NCI-H1092 (cell line): Measurements from ENCODE around the gene NEO1.
A peak's percentile ranks its signal among the peaks of the same experiment; 100 is the strongest.

Experiments used
- DNase-seq: peaks from one replicate; lab custom pipeline; 2025; lab: John Stamatoyannopoulos, UW

The NEO1 gene

DNA sequence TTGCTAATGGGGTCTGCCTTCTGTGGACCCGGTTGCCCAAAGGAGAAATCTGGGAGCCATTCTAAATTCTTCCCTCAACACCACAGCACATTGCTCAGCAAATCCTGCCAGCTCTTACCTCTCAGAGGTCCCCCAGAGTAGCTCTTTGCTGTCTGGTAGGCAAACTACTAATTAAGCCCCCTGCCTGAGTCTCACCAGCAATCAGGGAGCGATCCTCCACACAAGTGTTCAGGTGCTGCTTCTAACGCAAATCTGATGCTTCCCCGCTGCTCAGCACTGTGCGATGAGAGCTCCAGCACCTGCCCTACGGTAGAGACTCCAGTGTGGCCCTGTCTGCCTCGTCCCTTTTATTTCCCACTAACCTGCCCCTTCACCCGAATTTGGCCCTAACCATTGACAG lies 256.0 kb downstream of the NEO1 start:
- DNase-seq = no peak

DNA sequence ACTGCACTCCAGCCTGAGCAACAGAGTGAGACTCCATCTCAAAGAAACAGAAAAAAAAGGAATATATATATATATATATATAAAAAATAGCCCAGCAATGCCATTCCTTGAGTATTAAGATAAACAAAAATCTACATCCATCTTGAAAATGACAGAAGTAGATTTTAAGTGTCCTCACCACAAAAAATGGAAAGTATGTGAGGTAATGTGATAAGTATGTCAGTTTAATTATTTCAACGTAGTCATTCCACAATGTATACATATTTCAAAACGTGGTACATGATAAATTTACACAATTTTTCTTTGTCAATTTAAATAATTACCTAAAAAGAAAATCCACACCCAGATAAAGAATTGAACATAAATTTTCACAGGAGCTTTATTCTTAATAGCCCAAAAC lies 261.6 kb downstream of the NEO1 start:
- DNase-seq = no peak

DNA sequence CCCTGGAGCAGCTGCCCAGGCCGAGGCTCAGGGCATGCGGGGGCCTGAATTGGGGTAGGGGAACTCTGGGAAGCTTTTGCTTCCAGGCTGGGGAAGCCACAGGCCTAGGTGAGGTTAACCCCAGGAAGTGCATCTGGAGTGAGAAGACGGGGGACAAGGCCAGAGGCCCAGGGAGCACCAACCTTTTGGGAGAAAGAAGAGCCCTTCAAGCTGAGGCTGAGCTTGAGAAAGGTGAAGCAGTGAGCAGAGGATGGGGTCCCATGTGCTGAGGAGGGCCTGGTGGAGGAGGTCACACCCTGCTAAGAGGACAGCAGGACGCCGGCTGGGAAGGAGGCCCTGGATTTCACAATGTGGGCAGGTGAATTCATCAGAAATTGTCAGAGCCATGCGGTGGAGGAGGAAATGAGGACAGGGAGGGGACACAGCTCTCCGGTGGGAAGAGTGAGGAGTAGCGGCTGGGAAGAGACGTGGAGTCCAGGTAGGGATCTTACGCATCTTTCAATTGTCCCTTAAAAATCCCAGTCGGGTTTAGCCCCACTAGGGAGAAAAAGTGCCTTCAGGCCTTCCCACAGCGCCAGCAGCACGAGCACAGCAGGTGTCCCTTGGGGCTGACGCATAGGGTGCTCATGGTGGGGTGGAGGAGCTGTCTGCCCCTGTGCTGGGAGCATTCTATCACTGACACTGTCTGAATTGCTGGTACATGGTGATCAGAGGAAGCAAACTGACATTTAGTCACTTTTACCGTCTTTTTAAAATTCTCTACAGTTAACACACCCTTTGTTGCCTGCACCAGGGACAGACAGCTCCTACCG lies 265.6 kb downstream of the NEO1 start:
- no peak for DNase-seq

DNA sequence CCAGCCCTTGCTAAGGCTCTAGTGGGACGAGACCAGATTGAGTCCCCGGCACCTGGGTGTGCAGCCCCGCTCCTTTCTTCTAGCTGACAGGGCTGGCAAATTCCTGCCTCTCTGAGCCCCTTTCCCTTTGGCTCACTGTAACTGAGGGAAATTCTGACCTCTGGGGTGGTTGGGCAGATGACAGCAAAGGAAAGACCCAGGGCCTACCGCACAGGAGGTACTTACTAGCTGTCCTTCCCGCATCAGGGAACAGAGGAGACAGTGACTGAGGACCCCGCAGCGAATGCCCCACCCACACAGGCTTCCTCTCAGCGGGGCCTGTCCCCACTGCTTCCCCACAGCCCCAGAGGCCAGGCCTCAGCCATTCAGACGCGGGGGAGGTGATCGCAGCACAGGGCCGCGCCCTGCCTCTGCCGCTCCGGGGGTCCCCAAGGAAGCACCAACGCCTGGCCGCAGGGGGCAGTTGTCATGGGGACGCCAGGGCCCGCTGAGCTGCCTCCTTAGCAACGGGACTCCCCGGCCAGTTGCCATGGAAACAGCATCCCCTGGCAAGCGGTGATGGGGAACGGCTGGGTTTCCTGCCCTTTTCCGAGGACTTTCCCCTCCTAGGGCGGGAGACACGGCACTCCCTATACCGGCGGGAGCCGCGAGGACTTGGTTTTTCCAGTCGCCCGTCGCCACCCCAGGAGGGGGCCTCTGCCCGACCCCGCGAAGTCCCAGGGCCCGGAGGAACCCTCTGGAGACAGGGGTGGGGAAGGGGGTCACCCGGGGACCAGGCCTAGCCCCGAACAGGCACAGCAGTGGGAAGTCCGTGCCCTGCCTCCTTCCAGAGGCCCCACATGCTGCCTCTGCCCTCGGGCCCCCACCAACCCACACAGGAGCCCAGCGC lies 266.4 kb downstream of the NEO1 start:
- DNase-seq = peak; percentile 25

DNA sequence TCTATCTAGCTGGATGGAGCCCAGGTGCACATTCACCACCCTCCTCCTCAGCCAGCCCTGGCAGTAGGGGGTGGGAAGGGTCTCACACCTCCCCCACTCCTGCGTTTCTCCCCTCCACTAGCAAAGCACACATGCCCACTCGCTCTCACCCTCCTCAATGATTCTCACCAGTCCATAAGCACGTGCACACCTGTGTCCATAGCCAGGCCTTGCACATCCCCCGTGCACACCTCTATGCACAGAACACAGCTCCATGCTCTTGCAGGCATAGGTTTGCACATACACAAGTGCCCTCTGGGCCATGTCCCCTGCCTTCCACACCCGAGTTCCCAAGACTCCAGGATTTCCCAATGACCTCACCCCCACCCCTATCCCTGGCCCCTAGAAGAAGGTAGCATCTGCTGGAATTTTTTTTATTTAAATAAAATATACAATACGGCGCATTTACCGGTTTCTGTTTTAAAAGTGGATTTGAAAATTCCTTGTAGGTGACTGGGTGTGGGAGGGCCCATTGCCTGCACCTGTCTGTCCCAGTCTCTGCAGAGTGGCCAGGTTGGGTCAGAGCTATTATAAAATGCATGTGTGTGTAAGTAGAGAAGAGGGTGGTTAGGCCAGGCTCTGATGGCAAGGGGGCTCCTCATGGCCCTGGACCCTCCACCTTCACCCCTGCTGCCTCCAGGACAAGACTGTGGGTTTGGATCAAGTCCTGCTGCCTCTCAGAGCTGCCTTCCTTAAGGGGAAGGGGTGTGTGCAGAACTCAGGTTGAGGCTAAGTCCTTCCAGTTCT lies 267.4 kb downstream of the NEO1 start:
- no peak for DNase-seq

DNA sequence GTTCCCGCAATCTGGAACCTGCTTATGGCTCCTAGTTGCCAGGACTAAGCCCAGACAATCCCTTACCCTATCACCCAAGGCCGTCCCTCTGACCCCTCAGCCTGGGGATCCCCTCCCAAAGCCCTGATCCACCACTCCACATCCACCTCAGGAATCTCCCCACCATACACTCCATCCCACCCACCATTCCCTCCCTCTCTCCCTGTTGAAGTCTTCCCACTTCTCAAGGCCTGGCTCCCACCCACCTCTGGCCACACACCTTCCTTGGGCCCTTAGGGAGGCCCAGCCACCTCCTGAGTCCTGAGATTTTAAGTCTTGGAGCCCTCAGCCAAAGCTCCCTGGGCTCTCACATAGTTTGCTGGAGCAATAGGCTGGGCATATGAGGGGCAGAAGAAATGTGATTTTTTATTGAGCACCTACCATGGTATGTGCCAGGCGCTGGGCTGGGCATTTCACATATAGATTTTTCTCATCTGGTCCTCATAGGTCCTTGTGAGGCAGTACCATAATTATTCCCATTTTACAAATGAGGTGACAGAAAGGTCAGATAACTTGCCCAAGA lies 268.4 kb downstream of the NEO1 start:
- DNase-seq = no peak

DNA sequence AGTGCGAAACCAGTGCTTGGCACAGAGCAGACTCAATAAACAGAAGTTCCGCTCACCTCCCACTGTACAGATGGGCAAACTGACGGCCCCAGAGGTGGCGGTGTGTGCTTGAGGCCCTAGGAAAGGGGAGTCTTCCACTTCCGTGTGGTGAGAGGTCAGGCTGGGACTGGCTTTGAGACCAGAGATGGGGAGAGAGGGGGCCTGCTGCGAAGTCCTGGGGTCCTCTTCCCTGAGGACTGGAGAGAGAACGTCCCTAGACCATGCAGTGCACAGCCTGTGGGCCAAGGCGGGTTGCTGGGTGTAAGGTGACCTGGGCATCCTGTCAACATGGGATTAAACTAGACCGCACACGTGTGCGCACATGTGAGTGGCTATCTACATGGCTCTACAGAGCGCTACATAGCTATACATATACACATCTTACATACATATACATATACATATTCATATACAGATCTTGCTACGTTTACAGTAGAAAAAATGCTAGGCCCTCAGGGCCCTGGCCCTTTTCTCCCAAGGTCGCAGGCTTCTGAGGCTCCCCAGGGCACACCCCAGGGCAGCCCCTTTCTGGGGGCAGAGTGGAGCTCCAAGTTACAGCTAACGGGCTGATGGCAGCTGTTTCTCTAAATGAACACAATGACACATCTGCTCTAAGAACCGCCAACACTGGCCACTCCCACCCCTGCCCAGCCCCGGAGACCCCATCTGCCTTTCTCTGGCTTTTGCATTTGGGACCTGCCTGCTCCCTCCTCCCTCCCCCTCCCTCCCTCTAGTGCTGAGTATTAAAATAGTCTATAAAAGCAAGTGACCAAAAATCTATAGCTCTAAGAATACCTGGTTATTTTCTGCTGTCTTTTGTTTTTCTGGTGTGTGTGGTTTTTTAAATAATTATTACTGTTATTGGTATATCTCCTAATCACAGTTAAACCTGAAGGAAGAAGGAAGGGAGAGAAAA lies 269.5 kb downstream of the NEO1 start:
- DNase-seq = no peak

DNA sequence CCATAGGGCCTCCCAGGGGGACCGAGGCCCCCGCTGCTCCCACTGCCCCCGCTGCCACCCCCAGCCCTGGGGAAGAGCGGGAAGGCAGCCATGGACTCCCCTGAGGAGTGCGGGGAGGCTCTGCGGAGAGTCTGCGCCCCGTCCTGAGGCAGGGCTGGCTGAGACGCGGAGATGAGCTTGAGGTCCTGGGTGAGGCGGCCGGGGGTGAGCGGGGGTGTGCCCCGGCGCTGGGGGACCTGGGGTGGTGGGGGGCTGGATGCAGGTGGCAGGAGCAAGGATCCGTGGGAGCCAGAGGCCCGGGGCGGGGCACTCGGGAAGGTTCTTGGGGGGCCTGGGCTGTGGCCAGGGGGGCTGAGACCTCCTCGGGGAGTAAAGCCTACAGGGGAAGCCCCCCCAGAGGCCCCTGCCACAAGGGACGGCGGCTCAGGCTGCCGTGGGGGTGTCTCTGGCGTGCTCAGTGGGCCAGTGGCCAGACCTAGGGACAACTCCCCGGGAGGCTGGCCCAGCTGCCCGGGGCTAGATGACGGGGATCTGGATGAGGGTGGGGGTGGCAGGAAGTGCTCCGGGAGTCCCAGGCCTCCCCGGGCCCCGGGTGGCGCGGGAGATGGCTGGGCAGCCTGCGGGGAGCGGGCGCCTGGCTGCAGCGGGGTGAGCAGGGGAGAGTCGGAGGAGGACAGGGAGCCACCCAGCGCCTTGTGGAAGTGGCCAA lies 270.6 kb downstream of the NEO1 start:
- DNase-seq = no peak

DNA sequence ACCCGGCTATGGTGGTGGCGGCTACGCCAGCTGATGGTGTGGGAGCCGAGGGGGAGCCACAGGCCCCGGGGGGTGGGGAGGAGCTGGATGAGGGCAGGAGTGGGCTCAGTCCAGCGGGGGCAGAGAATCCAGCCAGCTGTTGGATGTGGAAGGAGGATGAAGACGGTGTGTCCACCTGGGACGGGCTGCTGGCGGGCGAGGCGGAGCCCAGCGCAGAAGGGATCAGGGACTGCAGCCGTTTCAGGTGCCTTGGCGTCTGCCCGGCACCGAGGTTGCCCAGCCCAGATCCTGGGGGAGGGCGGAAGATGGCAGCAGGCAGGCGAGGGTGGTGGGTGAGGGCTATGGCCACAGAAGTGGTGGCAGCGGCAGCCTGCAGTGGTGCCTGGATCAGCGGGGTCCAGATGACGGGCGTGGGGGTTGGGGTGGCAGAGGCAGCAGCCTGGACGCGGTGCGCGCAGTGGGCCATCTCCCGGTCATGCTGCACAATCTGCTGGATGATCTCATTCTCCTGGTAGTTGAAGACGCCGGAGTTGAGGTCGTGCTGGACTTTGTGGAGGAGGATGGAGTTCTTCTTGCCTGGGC lies 271.2 kb downstream of the NEO1 start:
- DNase-seq = no peak

DNA sequence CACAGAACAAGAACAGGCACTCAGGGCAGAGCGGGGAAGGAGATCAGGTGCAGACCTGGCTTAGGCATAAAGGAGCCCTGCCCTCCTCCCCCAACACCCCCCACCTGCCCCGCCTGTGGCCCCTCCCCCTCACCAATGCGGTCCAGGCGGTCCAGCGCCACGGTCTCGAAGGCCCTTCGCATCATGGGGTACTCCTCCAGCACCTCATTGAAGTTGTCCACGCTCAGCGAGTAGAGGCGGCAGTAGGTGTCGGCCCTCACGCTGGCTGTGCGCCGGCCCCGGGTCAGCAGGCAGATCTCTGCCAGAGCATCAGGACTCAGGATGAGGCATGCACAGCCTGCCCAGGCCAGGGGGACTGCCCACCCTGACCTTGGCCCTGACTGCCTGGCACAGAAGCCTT lies 271.7 kb downstream of the NEO1 start:
- no peak for DNase-seq

DNA sequence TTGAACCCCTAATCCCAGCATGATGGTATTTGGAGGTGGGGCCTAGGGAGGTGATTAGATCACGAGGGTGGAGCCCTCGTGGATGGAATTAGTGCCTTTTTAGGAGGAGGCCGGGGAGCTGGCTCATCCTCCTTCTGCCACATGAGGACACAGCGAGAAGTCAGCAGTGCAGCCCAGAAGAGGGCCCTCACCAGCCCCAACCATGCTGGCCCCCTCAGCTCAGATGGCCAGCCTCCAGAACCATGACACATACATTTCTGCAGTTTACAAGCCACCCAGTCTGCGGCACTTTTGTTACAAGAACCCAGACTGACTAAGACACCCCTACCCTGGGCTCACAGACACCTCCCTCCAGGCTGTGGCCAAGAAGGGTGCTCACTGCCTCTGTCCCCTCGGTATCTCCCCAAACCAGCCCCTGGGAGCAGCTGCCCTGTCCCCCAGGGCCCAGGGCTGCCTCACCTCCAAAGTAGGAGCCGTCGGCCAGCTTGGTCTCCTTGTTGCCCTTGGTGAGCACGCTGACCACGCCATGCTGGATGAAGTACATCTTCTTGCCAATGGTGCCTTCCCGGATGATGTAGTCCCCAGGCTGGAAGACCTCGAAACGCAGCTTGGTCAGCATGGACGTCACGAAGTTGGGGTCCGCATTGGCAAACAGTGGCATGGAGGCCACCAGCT lies 272.4 kb downstream of the NEO1 start:
- DNase-seq = no peak

DNA sequence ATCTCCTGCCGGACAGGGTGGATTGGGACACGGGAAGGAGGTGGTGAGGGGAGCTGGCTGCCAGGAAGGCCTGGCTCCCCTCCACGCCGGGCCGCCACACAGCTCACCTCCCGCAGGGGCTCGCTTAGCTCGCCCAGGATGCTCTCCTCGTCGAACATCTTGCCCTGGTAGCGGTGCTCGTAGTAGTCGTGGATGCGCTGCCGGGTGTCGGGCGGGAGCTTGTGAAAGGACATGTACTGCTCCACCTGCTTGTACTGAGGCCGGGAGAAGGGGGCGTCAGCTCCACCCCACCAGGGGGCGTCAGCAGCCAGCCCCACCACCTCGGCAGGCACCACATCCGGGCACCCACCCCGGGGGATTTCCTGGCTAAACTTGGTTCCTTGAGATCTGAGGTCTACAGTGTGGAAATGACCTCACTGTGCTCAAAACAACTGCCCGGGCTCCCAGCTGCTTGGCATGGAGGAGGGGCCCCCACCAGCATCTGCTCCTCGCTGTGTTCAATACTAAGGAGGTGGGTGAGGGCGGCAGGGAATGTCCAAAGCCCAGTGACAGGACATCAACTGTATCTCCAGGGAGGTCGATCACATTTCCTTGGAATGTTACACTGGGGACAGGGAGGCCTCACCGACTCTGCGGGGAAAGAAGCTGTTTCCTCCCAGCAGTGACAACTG lies 273.1 kb downstream of the NEO1 start:
- DNase-seq = no peak

DNA sequence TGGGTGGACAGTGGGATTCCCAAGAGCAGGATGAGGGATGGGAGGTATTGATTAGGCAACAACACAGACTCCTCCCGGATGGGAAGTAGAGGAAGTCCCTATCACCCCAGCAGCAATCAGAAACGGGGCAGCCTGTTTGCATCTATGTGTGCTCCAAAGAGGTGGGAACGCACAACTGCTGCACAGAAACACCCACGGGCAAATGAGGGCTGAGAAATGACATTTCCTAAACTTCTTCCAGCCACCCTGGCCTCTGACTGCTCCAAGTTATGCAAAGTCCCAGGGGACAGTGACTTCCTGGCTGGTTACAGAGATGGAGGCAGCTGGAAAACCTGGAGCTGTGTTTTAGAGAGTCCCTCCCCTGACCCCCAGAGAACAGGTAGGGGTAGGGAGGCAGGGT lies 273.9 kb downstream of the NEO1 start:
- DNase-seq = no peak

DNA sequence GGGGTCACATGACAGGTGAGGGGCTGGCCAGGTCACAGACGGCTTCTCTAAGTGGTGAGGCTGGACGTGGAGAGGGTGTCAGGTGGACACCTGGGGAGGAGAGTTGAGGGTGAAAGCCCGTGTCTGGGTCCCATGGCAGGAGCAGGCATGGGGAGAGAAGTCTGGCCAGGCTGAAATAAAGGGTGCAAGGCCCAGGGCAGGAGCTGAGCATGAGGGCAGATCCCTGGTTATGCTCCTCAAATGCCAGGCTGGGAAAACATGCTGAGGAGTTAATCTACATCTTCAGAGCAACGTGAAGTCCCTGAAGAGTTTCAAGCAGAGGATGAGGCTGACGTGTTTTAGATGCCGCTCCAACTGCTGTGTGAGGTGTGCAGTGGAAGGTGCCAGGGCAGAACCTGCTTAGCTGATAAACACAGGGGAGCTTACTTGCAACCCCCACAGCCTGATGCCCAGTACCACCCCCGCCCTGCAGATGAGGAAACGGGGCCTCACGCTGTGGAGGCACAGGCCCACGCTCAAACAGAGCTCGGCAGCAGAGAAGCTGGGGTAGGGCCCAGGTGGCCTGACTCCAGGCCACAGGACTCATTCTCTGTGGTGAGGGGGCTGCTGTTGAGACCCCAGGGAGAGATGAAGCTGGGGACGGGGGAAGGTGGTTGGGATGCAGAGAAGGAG lies 276.0 kb downstream of the NEO1 start:
- DNase-seq = no peak

DNA sequence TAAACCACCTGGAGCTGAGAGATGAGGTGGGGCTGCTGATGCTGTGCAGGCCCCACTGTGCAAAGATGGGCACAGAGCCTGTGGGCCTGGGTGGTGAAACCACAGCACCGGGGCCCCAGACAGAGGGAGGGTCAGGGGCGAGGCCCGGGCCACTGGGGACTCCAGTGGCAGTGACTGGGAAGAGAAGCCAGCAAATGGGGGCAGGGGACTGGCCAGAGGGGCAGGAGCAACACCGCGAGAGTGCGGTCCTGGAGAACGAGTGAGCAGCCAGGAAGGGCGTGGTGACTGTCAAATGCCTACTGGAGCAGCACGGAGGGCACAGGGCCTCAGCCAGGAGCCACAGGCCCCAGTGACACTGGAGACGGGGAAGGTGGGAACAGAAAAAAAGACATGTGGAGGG lies 276.7 kb downstream of the NEO1 start:
- DNase-seq = no peak

DNA sequence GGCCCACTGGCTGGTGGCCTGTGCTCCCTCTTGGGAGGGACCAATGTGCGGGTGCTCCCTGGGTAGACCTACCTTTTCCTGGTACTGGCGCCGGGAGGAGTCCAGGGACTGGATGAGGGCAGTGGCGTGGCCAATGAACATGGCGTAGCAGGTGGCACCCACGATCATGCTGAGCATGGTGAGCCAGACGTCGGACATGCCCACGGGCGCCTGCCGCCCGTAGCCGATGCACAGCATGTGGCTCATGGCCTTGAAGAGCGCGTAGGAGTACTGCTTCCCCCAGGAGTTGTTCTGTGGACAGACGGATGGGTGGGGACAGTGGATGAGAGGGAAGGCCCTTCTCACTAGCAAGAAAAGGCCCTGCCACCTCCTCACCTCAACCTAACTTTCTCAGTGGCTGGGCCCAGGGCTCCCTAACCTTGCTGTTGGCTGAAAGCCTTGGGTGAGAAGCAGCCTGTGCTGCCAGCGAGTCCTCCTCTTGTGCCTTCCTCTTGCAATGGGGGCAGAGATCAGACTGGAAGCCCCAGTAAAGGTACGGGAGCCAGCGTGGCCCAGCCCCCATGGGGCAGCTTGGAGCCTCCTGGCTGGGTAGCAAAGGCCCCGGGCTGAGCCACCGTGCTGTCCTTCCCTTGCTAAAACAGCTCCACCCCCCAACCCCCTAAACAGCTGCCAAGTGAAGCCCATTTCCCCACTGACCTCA lies 277.4 kb downstream of the NEO1 start:
- DNase-seq = no peak

DNA sequence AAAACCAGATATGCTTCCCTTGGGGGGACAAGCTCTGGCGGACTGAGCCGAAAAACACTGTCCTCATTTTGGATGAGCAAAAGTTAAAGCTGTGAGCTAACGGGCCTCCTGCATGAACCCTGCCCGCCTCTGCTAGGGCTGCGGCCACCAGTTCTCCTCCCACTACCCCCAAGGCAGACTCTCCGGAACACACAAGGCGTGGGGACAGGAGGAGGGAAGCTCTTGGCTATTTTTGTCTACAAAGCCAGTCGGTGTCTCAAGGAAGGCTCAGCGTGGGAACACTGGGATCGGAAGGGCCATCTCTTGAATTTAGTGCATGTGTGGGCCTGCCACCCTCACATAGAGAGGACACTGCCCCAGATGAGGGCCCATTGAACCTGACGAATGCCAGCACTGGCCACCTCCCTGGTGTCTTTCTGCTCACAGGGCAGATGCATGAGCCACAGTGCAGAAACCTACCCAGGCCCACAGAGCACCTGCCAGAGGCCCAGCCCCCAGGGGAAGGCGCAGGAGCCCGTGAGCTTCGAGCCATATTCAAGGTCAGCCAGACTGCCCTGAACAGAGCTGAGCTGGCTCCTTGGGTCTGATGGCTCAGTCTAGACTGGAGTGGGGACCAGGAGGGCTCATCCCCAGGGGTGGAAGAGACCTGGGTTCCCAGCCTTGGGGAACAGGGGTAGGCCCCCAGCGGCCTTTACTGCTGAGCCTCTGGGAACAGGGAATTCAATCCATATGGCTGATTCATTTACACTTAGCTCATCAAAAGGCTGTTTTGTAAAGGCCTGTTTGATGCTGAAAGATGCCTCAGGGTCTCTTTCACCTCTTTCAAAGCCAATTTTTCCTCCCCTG lies 278.2 kb downstream of the NEO1 start:
- no peak for DNase-seq
